HL-60 (cell line): Measurements from ENCODE around the gene KDM6A.
"Not testable (repeated sequence)": the region's sequence is repeated elsewhere in the genome, so short reads cannot be mapped to it uniquely, and the experiment has no call there.

ENCODE experiments used
- DNase-seq, 2 experiments: peaks; one replicate each; pipeline ENCODE4 v3.0.0-alpha.2; 2010 to 2020; ENCODE audit warnings: low read depth in 1 of 2, low spot score in 1 of 2
- H3K27ac ChIP-seq: fragments of 250-450 bp; sonication (Bioruptor Pico); replicated peaks from 2 replicates; pipeline ENCODE4 v1.5.1; 2020; ENCODE audit warnings: mild to moderate bottlenecking, moderate library complexity
- H3K27me3 ChIP-seq: fragments of 250-450 bp; sonication (Bioruptor Pico); 2 replicates; pipeline ENCODE4 v1.5.1; 2021; ENCODE audit warnings: mild to moderate bottlenecking, moderate library complexity; ENCODE audit not compliant: insufficient read depth, poor library complexity, severe bottlenecking
- H3K4me3 ChIP-seq: replicated peaks from 2 replicates; pipeline ENCODE4 v1.5.1; 2011; ENCODE audit warnings: mild to moderate bottlenecking, control low read depth, low read length; ENCODE audit not compliant: insufficient read depth
- GABPA ChIP-seq: IDR thresholded peaks from 2 replicates; pipeline ENCODE4 v1.6.1; 2012; ENCODE audit warnings: low read depth
- POLR2AphosphoS5 ChIP-seq: IDR thresholded peaks from 2 replicates; pipeline ENCODE4 v1.6.1; 2012; ENCODE audit warnings: low read depth
- SPI1 ChIP-seq: IDR thresholded peaks from 2 replicates; pipeline ENCODE4 v1.6.1; 2012; ENCODE audit warnings: low read depth, mild to moderate bottlenecking, borderline replicate concordance
- TF ChIP-seq, protein P1 (sequence below): IDR thresholded peaks from 2 replicates; pipeline ENCODE4 v1.6.1; 2012; ENCODE audit warnings: low read depth; ENCODE audit not compliant: insufficient replicate concordance
- TF ChIP-seq, protein P2 (sequence below): IDR thresholded peaks from one replicate; pipeline ENCODE4 v1.5.1; 2011; ENCODE audit warnings: low read length, control low read depth, inconsistent platforms; ENCODE audit not compliant: insufficient read depth

KDM6A gene

DNA sequence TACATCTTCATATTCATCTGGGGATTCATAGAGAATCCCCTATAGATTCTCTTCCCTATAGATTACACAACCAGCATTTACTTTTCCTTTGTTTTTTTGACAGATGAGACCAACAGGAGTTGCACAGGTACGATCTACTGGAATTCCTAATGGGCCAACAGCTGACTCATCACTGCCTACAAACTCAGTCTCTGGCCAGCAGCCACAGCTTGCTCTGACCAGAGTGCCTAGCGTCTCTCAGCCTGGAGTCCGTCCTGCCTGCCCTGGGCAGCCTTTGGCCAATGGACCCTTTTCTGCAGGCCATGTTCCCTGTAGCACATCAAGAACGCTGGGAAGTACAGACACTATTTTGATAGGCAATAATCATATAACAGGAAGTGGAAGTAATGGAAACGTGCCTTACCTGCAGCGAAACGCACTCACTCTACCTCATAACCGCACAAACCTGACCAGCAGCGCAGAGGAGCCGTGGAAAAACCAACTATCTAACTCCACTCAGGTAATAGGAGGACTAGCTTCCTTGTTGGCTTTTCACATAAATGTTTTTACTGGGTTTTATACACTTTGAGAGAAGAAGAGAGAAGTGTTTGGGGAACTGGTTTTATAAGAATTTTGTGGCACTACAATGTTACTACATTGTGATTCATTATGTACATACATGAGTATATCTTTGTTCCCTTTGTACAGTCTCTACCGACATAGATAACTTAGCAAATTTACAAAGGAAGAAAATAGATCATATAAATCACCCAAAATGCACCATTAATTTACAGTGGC is 190.5 kb downstream of the KDM6A start:
- no peak overlapping the region for H3K4me3 ChIP-seq
- no peak for TF ChIP-seq SPI1
- TF ChIP-seq, protein P1, sequence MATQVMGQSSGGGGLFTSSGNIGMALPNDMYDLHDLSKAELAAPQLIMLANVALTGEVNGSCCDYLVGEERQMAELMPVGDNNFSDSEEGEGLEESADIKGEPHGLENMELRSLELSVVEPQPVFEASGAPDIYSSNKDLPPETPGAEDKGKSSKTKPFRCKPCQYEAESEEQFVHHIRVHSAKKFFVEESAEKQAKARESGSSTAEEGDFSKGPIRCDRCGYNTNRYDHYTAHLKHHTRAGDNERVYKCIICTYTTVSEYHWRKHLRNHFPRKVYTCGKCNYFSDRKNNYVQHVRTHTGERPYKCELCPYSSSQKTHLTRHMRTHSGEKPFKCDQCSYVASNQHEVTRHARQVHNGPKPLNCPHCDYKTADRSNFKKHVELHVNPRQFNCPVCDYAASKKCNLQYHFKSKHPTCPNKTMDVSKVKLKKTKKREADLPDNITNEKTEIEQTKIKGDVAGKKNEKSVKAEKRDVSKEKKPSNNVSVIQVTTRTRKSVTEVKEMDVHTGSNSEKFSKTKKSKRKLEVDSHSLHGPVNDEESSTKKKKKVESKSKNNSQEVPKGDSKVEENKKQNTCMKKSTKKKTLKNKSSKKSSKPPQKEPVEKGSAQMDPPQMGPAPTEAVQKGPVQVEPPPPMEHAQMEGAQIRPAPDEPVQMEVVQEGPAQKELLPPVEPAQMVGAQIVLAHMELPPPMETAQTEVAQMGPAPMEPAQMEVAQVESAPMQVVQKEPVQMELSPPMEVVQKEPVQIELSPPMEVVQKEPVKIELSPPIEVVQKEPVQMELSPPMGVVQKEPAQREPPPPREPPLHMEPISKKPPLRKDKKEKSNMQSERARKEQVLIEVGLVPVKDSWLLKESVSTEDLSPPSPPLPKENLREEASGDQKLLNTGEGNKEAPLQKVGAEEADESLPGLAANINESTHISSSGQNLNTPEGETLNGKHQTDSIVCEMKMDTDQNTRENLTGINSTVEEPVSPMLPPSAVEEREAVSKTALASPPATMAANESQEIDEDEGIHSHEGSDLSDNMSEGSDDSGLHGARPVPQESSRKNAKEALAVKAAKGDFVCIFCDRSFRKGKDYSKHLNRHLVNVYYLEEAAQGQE = no peak
- no peaks in the 10 kb centered on the region for H3K27me3 ChIP-seq
- H3K27ac ChIP-seq = no peak overlapping the region
- no peak for DNase-seq

DNA sequence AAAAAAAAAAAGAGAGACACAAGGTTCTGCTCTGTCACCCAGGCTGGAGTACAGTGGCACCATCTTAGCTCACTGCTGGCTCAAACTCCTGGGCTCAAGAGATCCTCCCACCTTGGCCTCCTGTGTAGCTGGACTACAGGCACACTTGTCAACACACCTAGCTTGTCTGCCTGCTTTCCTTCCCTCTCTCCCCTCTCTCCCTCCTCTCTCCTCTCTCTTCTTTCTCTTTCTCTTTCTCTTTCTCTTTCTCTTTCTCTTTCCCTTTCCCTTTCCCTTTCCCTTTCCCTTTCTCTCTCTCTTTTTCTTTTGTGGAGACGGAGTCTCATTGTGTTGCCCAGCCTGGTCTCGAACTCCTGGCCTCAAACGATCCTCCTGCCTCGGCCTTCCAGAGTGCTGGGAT is 195.6 kb downstream of the KDM6A start:
- Histone ChIP-seq H3K27ac (no peak overlapping the region), H3K4me3 (no peak overlapping the region), H3K27me3 (no peaks in the 10 kb centered on the region)
- DNase-seq = no peak
- TF ChIP-seq SPI1 (no peak), POLR2AphosphoS5 (no peak), GABPA (no peak)
- TF ChIP-seq, protein P2, sequence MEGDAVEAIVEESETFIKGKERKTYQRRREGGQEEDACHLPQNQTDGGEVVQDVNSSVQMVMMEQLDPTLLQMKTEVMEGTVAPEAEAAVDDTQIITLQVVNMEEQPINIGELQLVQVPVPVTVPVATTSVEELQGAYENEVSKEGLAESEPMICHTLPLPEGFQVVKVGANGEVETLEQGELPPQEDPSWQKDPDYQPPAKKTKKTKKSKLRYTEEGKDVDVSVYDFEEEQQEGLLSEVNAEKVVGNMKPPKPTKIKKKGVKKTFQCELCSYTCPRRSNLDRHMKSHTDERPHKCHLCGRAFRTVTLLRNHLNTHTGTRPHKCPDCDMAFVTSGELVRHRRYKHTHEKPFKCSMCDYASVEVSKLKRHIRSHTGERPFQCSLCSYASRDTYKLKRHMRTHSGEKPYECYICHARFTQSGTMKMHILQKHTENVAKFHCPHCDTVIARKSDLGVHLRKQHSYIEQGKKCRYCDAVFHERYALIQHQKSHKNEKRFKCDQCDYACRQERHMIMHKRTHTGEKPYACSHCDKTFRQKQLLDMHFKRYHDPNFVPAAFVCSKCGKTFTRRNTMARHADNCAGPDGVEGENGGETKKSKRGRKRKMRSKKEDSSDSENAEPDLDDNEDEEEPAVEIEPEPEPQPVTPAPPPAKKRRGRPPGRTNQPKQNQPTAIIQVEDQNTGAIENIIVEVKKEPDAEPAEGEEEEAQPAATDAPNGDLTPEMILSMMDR = no peak
- TF ChIP-seq, protein P1 = no peak

DNA sequence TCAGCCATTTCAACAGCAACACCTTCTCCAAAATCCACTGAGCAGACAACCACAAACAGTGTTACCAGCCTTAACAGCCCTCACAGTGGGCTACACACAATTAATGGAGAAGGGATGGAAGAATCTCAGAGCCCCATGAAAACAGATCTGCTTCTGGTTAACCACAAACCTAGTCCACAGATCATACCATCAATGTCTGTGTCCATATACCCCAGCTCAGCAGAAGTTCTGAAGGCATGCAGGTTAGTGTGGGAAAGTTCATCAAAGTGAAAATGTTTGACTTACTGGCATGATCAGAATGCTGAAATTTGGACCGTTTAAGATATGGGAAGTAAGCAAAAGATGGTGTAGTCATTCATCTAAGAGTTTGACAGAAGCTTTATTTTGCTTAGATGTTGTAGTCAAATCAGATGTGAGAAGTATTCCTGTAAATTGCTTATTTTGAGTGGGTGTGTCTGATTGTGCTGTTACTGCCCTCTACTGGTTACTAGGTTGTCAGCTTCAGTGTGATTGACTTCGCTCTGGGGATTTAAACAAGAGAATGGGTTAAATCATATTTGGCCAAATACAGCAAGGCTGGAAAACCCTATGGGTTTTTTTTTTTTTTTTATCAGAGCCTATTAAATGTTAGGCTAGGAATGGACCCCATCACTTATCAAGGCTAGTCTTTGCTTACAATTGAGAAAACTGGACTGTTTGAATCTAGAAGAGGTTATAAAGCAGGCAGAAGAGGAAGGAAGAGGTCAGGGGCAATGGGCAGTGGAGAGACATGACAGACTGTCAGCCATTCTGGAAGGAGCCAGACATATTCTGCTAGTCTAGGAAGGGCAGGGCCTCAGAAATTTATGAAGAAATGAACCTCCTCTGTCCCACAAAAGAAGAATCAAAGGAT is 197.4 kb downstream of the KDM6A start:
- TF ChIP-seq GABPA = no peak
- TF ChIP-seq, protein P1 = no peak
- TF ChIP-seq, protein P2 = peak; percentile 8
- TF ChIP-seq SPI1 = no peak
- TF ChIP-seq POLR2AphosphoS5 = no peak
- H3K27me3 ChIP-seq = no peaks in the 10 kb centered on the region
- DNase-seq = peak in 1 of 2 experiments; percentile 18
- no peak overlapping the region for H3K4me3 ChIP-seq
- no peak overlapping the region for H3K27ac ChIP-seq

DNA sequence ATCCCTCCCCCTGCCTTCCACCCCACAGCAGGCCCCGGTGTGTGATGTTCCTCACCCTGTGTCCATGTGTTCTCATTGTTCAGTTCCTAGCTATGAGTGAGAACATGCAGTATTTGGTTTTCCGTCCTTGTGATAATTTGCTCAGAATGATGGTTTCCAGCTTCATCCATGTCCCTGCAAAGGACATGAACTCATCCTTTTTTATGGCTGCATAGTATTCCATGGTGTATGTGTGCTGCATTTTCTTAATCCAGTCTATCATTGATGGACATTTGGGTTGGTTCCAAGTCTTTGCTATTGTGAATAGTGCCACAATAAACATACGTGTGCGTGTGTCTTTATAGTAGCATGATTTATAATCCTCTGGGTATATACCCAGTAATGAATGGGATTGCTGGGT is 200.0 kb downstream of the KDM6A start:
- DNase-seq, H3K4me3 ChIP-seq, H3K27me3 ChIP-seq, H3K27ac ChIP-seq: not testable (repeated sequence)
